NOMO-1 (cell line): ENCODE data around the gene DACT3.

Experiments used
- DNase-seq, 2 experiments: peaks; one replicate each; lab custom pipeline; 2025; ENCODE audit not compliant: unreplicated experiment in 2 of 2; lab: John Stamatoyannopoulos, UW

DACT3 gene

GRCh38 chr19:46661020-46661731, at the start of gene DACT3:
TSS of gene DACT3 (minus strand) at chr19:46661182. CDS start at chr19:46661064, 118 bp downstream.
- peak; percentile 99 to 100 for DNase-seq

- no peak for DNase-seq
Measured at GRCh38 chr19:46710687-46711086, 49.7 kb upstream of the DACT3 start.

- peak; percentile 50 to 55 for DNase-seq
Measured at GRCh38 chr19:46704379-46705076, 43.5 kb upstream of the DACT3 start.

- DNase-seq, result no peak
Measured at GRCh38 chr19:46700704-46701103, 39.7 kb upstream of the DACT3 start.

- DNase-seq, result no peak
Measured at GRCh38 chr19:46698395-46699321, 37.7 kb upstream of the DACT3 start.

GRCh38 chr19:46697204-46697960, 36.4 kb upstream of the DACT3 start:
- no peak for DNase-seq

- no peak for DNase-seq
Measured at GRCh38 chr19:46696866-46697203, 35.9 kb upstream of the DACT3 start.

GRCh38 chr19:46696052-46696451, 35.1 kb upstream of the DACT3 start:
- DNase-seq, result no peak

- no peak for DNase-seq
Measured at GRCh38 chr19:46693760-46694159, 32.8 kb upstream of the DACT3 start.

GRCh38 chr19:46692918-46693722, 32.1 kb upstream of the DACT3 start:
- no peak for DNase-seq

- DNase-seq, result no peak
Measured at GRCh38 chr19:46691948-46692347, 31.0 kb upstream of the DACT3 start.

GRCh38 chr19:46691104-46691503, 30.1 kb upstream of the DACT3 start:
- DNase-seq, result no peak

- no peak for DNase-seq
Measured at GRCh38 chr19:46689358-46689757, 28.4 kb upstream of the DACT3 start.

- DNase-seq, result no peak
Measured at GRCh38 chr19:46687438-46688145, 26.6 kb upstream of the DACT3 start.

GRCh38 chr19:46685189-46685588, 24.2 kb upstream of the DACT3 start:
- no peak for DNase-seq

GRCh38 chr19:46678110-46678732, 17.2 kb upstream of the DACT3 start:
- DNase-seq, result no peak

- no peak for DNase-seq
Measured at GRCh38 chr19:46674416-46675178, 13.6 kb upstream of the DACT3 start.

- no peak for DNase-seq
Measured at GRCh38 chr19:46670813-46671212, 9.8 kb upstream of the DACT3 start.
